GM12892 (cell line): Measurements from ENCODE around the gene GNAS.
A peak's percentile ranks its signal among the peaks of the same experiment; 100 is the strongest.

Experiments used
- POLR2A ChIP-seq: IDR thresholded peaks from 2 replicates; pipeline ENCODE4 v1.6.1; 2011; ENCODE audit warnings: low read depth, low read length, control low read depth
- POLR2AphosphoS5 ChIP-seq: IDR thresholded peaks from 2 replicates; pipeline ENCODE4 v1.6.1; 2011; ENCODE audit warnings: low read depth, low read length, control low read depth

DNA sequence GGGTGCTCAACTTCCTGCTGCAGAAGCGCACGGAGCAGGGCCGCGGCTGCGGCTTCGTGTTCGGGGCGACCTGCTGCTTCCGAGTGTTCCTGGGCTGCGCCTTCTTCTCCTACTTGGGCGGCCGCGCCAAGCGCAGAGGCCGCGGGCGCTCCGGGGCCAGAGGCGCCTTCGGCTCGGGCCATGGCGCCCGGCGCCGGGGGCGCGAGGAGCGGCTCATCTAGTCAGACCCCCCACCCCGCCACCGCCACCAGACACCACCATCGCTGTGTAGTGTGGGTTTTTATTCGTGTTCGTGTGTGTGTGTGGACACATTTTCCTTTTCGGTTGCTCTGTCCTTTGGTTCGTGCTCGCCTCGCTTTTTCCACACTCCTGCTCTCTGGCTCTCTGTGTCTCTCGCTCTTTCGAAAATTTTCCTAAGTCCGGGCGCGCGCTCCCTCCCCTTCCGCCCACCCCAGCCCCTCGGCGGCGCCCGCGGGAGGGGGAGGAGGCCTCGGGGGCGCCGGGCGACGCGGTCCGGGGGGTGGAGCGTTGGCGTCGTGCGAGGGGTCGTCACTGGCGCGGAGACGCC is 38.1 kb downstream of the GNAS start:
- TF ChIP-seq POLR2AphosphoS5 = peak; percentile 53
- TF ChIP-seq POLR2A = peak; percentile 45
